ENCODE measurements around the gene LRMDA. TPM values are rescaled to one million over a fixed set of nuclear protein-coding genes. Genes with fewer than 3 reads are reported as not detected.

The LRMDA gene
- total and polyA plus RNA-seq, 12 donors = 30.7 to 132 (median 78.1) TPM

- DNase-seq = no peak
These were observed 137.2 kb downstream of the LRMDA start for GRCh38 chr10:75568450-75569130.

DNA sequence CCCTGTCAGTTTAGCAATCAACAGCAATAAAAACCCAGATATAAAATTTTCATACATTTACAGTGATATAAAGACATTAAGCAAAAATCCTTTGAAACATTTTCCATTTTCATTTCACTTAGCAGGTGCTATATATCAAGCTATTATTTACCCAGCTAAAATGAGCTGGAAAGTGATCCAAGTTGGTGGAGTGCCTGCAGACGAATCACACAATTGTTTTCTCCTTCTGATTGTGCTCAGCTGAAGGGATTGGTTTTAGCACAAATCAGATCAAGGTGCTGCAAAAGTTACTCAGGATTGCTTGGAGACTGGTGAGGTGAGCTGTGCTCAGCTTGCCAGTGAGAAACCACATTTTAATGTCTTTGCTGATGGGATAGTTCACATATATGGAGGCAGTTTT, 138.1 kb downstream of the LRMDA start:
- peaks cover 0 to 16% (median 0%) of the 10 kb centered on the region in 3 donors for H3K9me3 ChIP-seq (replicated peaks in 1 of 3)
- no peaks in the 10 kb centered on the region for H3K36me3 ChIP-seq (replicated peaks in 1 of 2)
- no peaks in the 10 kb centered on the region for H3K27me3 ChIP-seq
- WGBS, 4 donors = 30 to 58% (median 54%) methylated on average over 1 of the region's 1 CpG
- peak overlapping the region in 1 of 5 donors; percentile 3 for H3K27ac ChIP-seq
- intact Hi-C loops (cut with DNase I) = no loop called here
- TF ChIP-seq, protein P1, sequence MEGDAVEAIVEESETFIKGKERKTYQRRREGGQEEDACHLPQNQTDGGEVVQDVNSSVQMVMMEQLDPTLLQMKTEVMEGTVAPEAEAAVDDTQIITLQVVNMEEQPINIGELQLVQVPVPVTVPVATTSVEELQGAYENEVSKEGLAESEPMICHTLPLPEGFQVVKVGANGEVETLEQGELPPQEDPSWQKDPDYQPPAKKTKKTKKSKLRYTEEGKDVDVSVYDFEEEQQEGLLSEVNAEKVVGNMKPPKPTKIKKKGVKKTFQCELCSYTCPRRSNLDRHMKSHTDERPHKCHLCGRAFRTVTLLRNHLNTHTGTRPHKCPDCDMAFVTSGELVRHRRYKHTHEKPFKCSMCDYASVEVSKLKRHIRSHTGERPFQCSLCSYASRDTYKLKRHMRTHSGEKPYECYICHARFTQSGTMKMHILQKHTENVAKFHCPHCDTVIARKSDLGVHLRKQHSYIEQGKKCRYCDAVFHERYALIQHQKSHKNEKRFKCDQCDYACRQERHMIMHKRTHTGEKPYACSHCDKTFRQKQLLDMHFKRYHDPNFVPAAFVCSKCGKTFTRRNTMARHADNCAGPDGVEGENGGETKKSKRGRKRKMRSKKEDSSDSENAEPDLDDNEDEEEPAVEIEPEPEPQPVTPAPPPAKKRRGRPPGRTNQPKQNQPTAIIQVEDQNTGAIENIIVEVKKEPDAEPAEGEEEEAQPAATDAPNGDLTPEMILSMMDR (IDR thresholded peaks at IDR 0.05) = no peak
- no peak for TF ChIP-seq POLR2A (IDR thresholded peaks at IDR 0.05)
- H3K4me3 ChIP-seq = no peak overlapping the region
- DNase-seq = no peak
- no peaks in the 10 kb centered on the region for H3K4me1 ChIP-seq (replicated peaks in 1 of 2)

More at GRCh38 chr10:75568450-75569130, 137.2 kb downstream of the LRMDA start:
- no peaks in the 10 kb centered on the region for H3K4me1 ChIP-seq (replicated peaks in 1 of 2)
- TF ChIP-seq, protein P1 (IDR thresholded peaks at IDR 0.05) = no peak
- TF ChIP-seq POLR2A (IDR thresholded peaks at IDR 0.05) = no peak
- H3K27ac ChIP-seq = no peak overlapping the region
- intact Hi-C loops (cut with DNase I) = no loop called here
- peaks cover 0 to 16% (median 0%) of the 10 kb centered on the region in 3 donors for H3K9me3 ChIP-seq (replicated peaks in 1 of 3)
- no peaks in the 10 kb centered on the region for H3K27me3 ChIP-seq
- 87 to 90% (median 89%) methylated on average over 1 of the region's 1 CpG for WGBS, 4 donors
- no peak overlapping the region for H3K4me3 ChIP-seq
- no peaks in the 10 kb centered on the region for H3K36me3 ChIP-seq (replicated peaks in 1 of 2)

DNA sequence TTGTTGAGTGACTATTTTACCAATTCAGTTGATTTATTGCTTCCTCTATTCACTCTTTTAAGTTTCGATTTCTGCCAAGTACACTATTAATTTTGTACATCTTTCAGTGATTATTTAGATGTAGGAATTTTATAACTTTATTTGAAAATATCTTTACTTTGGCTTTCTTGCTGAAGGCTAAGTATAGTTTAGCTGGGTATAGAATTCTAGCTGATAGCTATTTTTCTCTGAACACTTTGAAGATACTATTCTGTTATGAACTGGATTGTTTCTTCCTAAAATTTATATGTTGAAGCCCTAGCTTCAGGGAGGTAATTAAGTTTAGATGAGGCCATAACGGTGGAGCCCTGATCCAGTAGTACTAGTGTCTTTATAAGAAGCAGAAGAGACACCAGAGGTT, 141.1 kb downstream of the LRMDA start:
- Histone ChIP-seq H3K4me3 (no peak overlapping the region), H3K27ac (no peak overlapping the region), H3K9me3 (replicated peaks in 1 of 3) (peaks cover 0 to 16% (median 0%) of the 10 kb centered on the region in 3 donors), H3K36me3 (replicated peaks in 1 of 2) (no peaks in the 10 kb centered on the region), H3K4me1 (replicated peaks in 1 of 2) (no peaks in the 10 kb centered on the region), H3K27me3 (no peaks in the 10 kb centered on the region)
- 82 to 98% (median 90%) methylated on average over 2 of the region's 2 CpGs for WGBS, 4 donors
- intact Hi-C loops (cut with DNase I) = no loop called here
- TF ChIP-seq, protein P1 (IDR thresholded peaks at IDR 0.05) = no peak
- TF ChIP-seq POLR2A (IDR thresholded peaks at IDR 0.05) = no peak
- DNase-seq = no peak

- Histone ChIP-seq H3K4me3 (no peak overlapping the region), H3K27me3 (no peaks in the 10 kb centered on the region), H3K36me3 (replicated peaks in 1 of 2) (no peaks in the 10 kb centered on the region), H3K27ac (no peak overlapping the region), H3K9me3 (replicated peaks in 1 of 3) (peaks cover 0 to 16% (median 2%) of the 10 kb centered on the region in 3 donors), H3K4me1 (replicated peaks in 1 of 2) (no peaks in the 10 kb centered on the region)
- WGBS, 4 donors = 64 to 85% (median 67%) methylated on average over 3 to 4 of the region's 4 CpGs
- DNase-seq = no peak
- intact Hi-C loops (cut with DNase I) = no loop called here
- no peak for TF ChIP-seq POLR2A (IDR thresholded peaks at IDR 0.05)
- TF ChIP-seq, protein P1 (IDR thresholded peaks at IDR 0.05) = no peak
These were observed 144.5 kb downstream of the LRMDA start for GRCh38 chr10:75575940-75576339.

Measured in adrenal gland (tissue), 12 donors.